Mesenchymal stem cell (in vitro differentiated cells and primary cell): ENCODE data around the gene GTF2IRD1. TPM values are rescaled to one million over a fixed set of nuclear protein-coding genes. Genes with fewer than 3 reads are reported as not detected.

Experiments used
- DNase-seq: peaks from one replicate; pipeline ENCODE4 v3.0.0-alpha.2; 2013
- H2AFZ ChIP-seq: one replicate; pipeline ENCODE4 v1.6.1; 2013; ENCODE audit warnings: low read depth, mild to moderate bottlenecking, control low read depth, inconsistent platforms, low read length, moderate library complexity
- H2AK5ac ChIP-seq: 2 replicates; pipeline ENCODE4 v1.6.1; 2013; ENCODE audit warnings: low read length, moderate library complexity, mild to moderate bottlenecking, inconsistent platforms; ENCODE audit not compliant: severe bottlenecking
- H2BK120ac ChIP-seq: one replicate; pipeline ENCODE4 v1.6.1; 2013; ENCODE audit warnings: low read depth, mild to moderate bottlenecking, inconsistent platforms, low read length, moderate library complexity
- H2BK12ac ChIP-seq, 2 experiments: one replicate each; pipeline ENCODE4 v1.6.1; 2013; ENCODE audit warnings: inconsistent platforms in 2 of 2, low read length in 2 of 2, mild to moderate bottlenecking in 2 of 2, moderate library complexity in 2 of 2, control low read depth in 1 of 2
- H2BK15ac ChIP-seq: one replicate; pipeline ENCODE4 v1.6.1; 2013; ENCODE audit warnings: mild to moderate bottlenecking, low read depth, inconsistent platforms; ENCODE audit not compliant: poor library complexity, severe bottlenecking
- H2BK5ac ChIP-seq: 2 replicates; pipeline ENCODE4 v1.6.1; 2013; ENCODE audit warnings: low read depth, mild to moderate bottlenecking, low read length, control low read depth, inconsistent platforms; ENCODE audit not compliant: poor library complexity, severe bottlenecking
- H3K14ac ChIP-seq, 2 experiments: one replicate each; pipeline ENCODE4 v1.6.1; 2013; ENCODE audit warnings: inconsistent platforms in 2 of 2, low read length in 2 of 2, control low read depth in 1 of 2, mild to moderate bottlenecking in 1 of 2, moderate library complexity in 1 of 2
- H3K18ac ChIP-seq, 2 experiments: one replicate each; pipeline ENCODE4 v1.6.1; 2013; ENCODE audit warnings: inconsistent platforms in 2 of 2, low read length in 2 of 2, control low read depth in 1 of 2, low read depth in 1 of 2, mild to moderate bottlenecking in 1 of 2
- H3K23ac ChIP-seq, 2 experiments: one replicate each; pipeline ENCODE4 v1.6.1; 2013; ENCODE audit warnings: inconsistent platforms in 2 of 2, low read length in 2 of 2, mild to moderate bottlenecking in 2 of 2, moderate library complexity in 2 of 2, control low read depth in 1 of 2
- H3K27ac ChIP-seq: 2 replicates; pipeline ENCODE4 v1.5.1; 2013; ENCODE audit warnings: mild to moderate bottlenecking, moderate library complexity, low read length, control low read depth, inconsistent platforms; ENCODE audit not compliant: poor library complexity, severe bottlenecking
- H3K27me3 ChIP-seq, 2 experiments: 2 replicates each; pipeline versions ENCODE4 v1.6.1 to v1.7.0; 2013; ENCODE audit warnings: low read length in 2 of 2, mild to moderate bottlenecking in 2 of 2, moderate library complexity in 2 of 2, control low read depth in 1 of 2, inconsistent platforms in 1 of 2; ENCODE audit not compliant: control insufficient read depth in 1 of 2, insufficient read depth in 1 of 2
- H3K36me3 ChIP-seq, 2 experiments: 2 replicates each; pipeline versions ENCODE4 v1.6.1 to v1.7.0; 2013; ENCODE audit warnings: low read length in 2 of 2, control low read depth in 1 of 2, inconsistent platforms in 1 of 2, low read depth in 1 of 2, mild to moderate bottlenecking in 1 of 2; ENCODE audit not compliant: insufficient read depth in 2 of 2, control insufficient read depth in 1 of 2
- H3K4ac ChIP-seq, 2 experiments: one replicate each; pipeline ENCODE4 v1.6.1; 2013; ENCODE audit warnings: inconsistent platforms in 2 of 2, low read length in 2 of 2, mild to moderate bottlenecking in 2 of 2, moderate library complexity in 2 of 2, control low read depth in 1 of 2, low read depth in 1 of 2
- H3K4me1 ChIP-seq: 2 replicates; pipeline ENCODE4 v1.6.1; 2013; ENCODE audit warnings: low read depth, low read length, control low read depth; ENCODE audit not compliant: control insufficient read depth, insufficient read depth
- H3K4me2 ChIP-seq: 2 replicates; pipeline ENCODE4 v1.6.1; 2013; ENCODE audit warnings: low read length, mild to moderate bottlenecking, inconsistent platforms; ENCODE audit not compliant: poor library complexity, severe bottlenecking
- H3K4me3 ChIP-seq, 2 experiments: 2 replicates each; pipeline versions ENCODE4 v1.5.1 to v1.7.0; 2013; ENCODE audit warnings: low read length in 2 of 2, mild to moderate bottlenecking in 2 of 2, control low read depth in 1 of 2, low read depth in 1 of 2; ENCODE audit not compliant: insufficient read depth in 1 of 2
- H3K79me1 ChIP-seq: replicated peaks from 2 replicates; pipeline ENCODE4 v1.6.1; 2013; ENCODE audit warnings: mild to moderate bottlenecking, control low read depth, low read length, inconsistent platforms; ENCODE audit not compliant: poor library complexity, severe bottlenecking
- H3K9ac ChIP-seq: 2 replicates; pipeline ENCODE4 v1.7.0; 2013; ENCODE audit warnings: mild to moderate bottlenecking, low read length, moderate library complexity
- H3K9me3 ChIP-seq: 2 replicates; pipeline ENCODE4 v1.7.0; 2013; ENCODE audit warnings: mild to moderate bottlenecking, low read length; ENCODE audit not compliant: control insufficient read depth
- H4K8ac ChIP-seq: one replicate; pipeline ENCODE4 v1.6.1; 2013; ENCODE audit warnings: inconsistent platforms, mild to moderate bottlenecking, low read length, moderate library complexity
- H4K91ac ChIP-seq: one replicate; pipeline ENCODE4 v1.6.1; 2013; ENCODE audit warnings: mild to moderate bottlenecking, low read length, inconsistent platforms
- WGBS: methylation state at CpG from one replicate; pipeline ENCODE4 v1.1.7; 2013; ENCODE audit warnings: mixed read lengths; 5-methylcytosine and 5-hydroxymethylcytosine counted together
- polyA plus RNA-seq, 2 experiments: library from polyadenylated mRNA; stranded (reverse); fragments of 200-250 nt; gene quantifications; one replicate each; pipeline ENCODE4 v1.2.3, GENCODE V29; 2013

Gene GTF2IRD1
- 25.5 TPM for polyA plus RNA-seq (2013, experiment 1 of 2)
- polyA plus RNA-seq (2013, experiment 2 of 2), result 28.4 TPM

- peak within 1 kb of the TSS; percentile 39 for H2BK120ac ChIP-seq
- 3% methylated on average over 38 of the region's 62 CpGs for WGBS
- no peak within 1 kb of the TSS for H2AFZ ChIP-seq
- peak within 1 kb of the TSS; percentile 55 to 79 for H3K18ac ChIP-seq
- peak within 1 kb of the TSS; percentile 54 for H4K8ac ChIP-seq
- peak within 1 kb of the TSS; percentile 98 for H2BK15ac ChIP-seq
- no peaks in the 10 kb centered on the region for H3K9me3 ChIP-seq
- H3K4me3 ChIP-seq, result peak within 1 kb of the TSS; percentile 74 to 82
- H3K4me2 ChIP-seq, result peak within 1 kb of the TSS; percentile 77
- H3K27ac ChIP-seq, result no peak within 1 kb of the TSS
- peak; percentile 80 for DNase-seq
- peaks cover 0 to 6% of the 10 kb centered on the region in 2 experiments for H3K36me3 ChIP-seq
- no peaks in the 10 kb centered on the region for H3K27me3 ChIP-seq
- H3K23ac ChIP-seq, result no peak within 1 kb of the TSS
- H4K91ac ChIP-seq, result peak within 1 kb of the TSS; percentile 72
- H3K4ac ChIP-seq, result peak within 1 kb of the TSS; percentile 60 to 80
- peak within 1 kb of the TSS; percentile 80 for H3K9ac ChIP-seq
- H2AK5ac ChIP-seq, result no peak within 1 kb of the TSS
- H2BK12ac ChIP-seq, result peak within 1 kb of the TSS in 1 of 2 experiments; percentile 24
- H3K14ac ChIP-seq, result peak within 1 kb of the TSS in 1 of 2 experiments; percentile 61
- no peak within 1 kb of the TSS for H2BK5ac ChIP-seq
- H3K79me1 ChIP-seq, result peaks cover 12% of the 10 kb centered on the region
- peaks cover 14% of the 10 kb centered on the region for H3K4me1 ChIP-seq
Observed at GRCh38 chr7:74453322-74454011, at the start of gene GTF2IRD1. GTF2IRD1 (plus strand) TSS chr7:74453906; CDS start chr7:74508081, 54,175 bp downstream.

- Histone ChIP-seq H3K9ac (no peak overlapping the region), H2BK120ac (no peak overlapping the region), H3K9me3 (no peaks in the 10 kb centered on the region), H4K8ac (no peak overlapping the region), H3K36me3 (peaks cover 43 to 44% of the 10 kb centered on the region in 2 experiments), H2BK5ac (no peak overlapping the region), H2AFZ (no peak overlapping the region), H3K23ac (no peak overlapping the region), H3K4me2 (no peak overlapping the region), H3K4me3 (no peak overlapping the region), H3K4me1 (no peaks in the 10 kb centered on the region), H2BK12ac (no peak overlapping the region), H3K27ac (no peak overlapping the region), H3K18ac (no peak overlapping the region), H3K27me3 (no peaks in the 10 kb centered on the region), H2BK15ac (no peak overlapping the region), H4K91ac (no peak overlapping the region), H3K79me1 (no peaks in the 10 kb centered on the region), H3K4ac (no peak overlapping the region), H3K14ac (no peak overlapping the region), H2AK5ac (no peak overlapping the region)
- DNase-seq, result no peak
- 97% methylated on average over 8 of the region's 8 CpGs for WGBS
Observed at GRCh38 chr7:74404388-74404700, 49.4 kb upstream of the GTF2IRD1 start.

GRCh38 chr7:74404741-74405140 lies 49.0 kb upstream of the GTF2IRD1 start:
- no peak overlapping the region for H2BK12ac ChIP-seq
- H2AFZ ChIP-seq, result no peak overlapping the region
- no peak overlapping the region for H4K8ac ChIP-seq
- no peaks in the 10 kb centered on the region for H3K79me1 ChIP-seq
- H3K36me3 ChIP-seq, result peaks cover 43 to 44% of the 10 kb centered on the region in 2 experiments
- no peak overlapping the region for H3K4me2 ChIP-seq
- no peak overlapping the region for H2BK5ac ChIP-seq
- DNase-seq, result no peak
- no peak overlapping the region for H3K27ac ChIP-seq
- H3K9ac ChIP-seq, result no peak overlapping the region
- no peak overlapping the region for H2BK120ac ChIP-seq
- no peak overlapping the region for H3K4ac ChIP-seq
- H4K91ac ChIP-seq, result no peak overlapping the region
- H3K9me3 ChIP-seq, result no peaks in the 10 kb centered on the region
- no peak overlapping the region for H2AK5ac ChIP-seq
- no peak overlapping the region for H3K18ac ChIP-seq
- no peak overlapping the region for H3K14ac ChIP-seq
- no peak overlapping the region for H3K23ac ChIP-seq
- H2BK15ac ChIP-seq, result no peak overlapping the region
- no peaks in the 10 kb centered on the region for H3K4me1 ChIP-seq
- WGBS, result 95% methylated on average over 15 of the region's 15 CpGs
- H3K27me3 ChIP-seq, result no peaks in the 10 kb centered on the region
- H3K4me3 ChIP-seq, result no peak overlapping the region

GRCh38 chr7:74405191-74405898 lies 48.4 kb upstream of the GTF2IRD1 start:
- Histone ChIP-seq H2BK15ac (no peak overlapping the region), H3K14ac (no peak overlapping the region), H2BK5ac (no peak overlapping the region), H3K9ac (no peak overlapping the region), H3K27ac (no peak overlapping the region), H3K27me3 (no peaks in the 10 kb centered on the region), H3K79me1 (no peaks in the 10 kb centered on the region), H3K4me3 (no peak overlapping the region), H3K18ac (no peak overlapping the region), H2BK12ac (no peak overlapping the region), H3K4me2 (no peak overlapping the region), H4K91ac (no peak overlapping the region), H3K23ac (no peak overlapping the region), H3K9me3 (no peaks in the 10 kb centered on the region), H2AFZ (no peak overlapping the region), H2AK5ac (no peak overlapping the region), H3K4ac (no peak overlapping the region), H2BK120ac (no peak overlapping the region), H3K4me1 (no peaks in the 10 kb centered on the region), H3K36me3 (peaks cover 39 to 41% of the 10 kb centered on the region in 2 experiments), H4K8ac (no peak overlapping the region)
- no peak for DNase-seq
- 80% methylated on average over 30 of the region's 31 CpGs for WGBS
